ENCODE data around the gene THRSP. TPM values are rescaled to one million over a fixed set of nuclear protein-coding genes. Genes with fewer than 3 reads are reported as not detected.
"Not testable (repeated sequence)": the region's sequence is repeated elsewhere in the genome, so short reads cannot be mapped to it uniquely, and the experiment has no call there.

The THRSP gene, protein sequence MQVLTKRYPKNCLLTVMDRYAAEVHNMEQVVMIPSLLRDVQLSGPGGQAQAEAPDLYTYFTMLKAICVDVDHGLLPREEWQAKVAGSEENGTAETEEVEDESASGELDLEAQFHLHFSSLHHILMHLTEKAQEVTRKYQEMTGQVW
- total RNA-seq (2014; rRNA removed; shearing (Covaris generic)) = not detected in 2 replicates

DNA sequence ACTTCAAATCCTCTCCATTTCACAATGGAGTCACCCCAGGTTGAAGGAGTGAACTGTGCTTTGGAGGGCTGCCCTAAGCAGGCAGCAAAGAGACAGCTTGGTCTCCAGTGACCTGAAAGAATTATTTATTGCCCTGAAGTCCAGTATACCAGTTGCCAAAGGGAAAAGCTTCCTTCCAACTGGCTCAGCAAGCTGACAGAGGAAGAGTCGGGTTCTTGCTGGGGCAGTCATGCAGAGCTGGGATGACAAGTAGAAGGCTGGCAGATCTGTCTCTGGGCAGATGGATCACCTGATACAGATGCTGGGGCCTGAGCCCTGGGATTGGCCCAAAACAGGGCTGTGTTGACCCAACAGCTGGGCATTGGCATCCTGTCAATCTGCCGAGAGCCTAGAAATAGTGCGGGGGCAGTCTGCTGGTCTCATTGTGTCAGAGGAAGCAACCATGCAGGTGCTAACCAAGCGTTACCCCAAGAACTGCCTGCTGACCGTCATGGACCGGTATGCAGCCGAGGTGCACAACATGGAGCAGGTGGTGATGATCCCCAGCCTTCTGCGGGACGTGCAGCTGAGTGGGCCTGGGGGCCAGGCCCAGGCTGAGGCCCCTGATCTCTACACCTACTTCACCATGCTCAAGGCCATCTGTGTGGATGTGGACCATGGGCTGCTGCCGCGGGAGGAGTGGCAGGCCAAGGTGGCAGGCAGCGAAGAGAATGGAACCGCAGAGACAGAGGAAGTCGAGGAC lies at the start of gene THRSP:
TSS of gene THRSP (plus strand) at position 422 of the 742 bp plus-strand sequence. CDS start at position 443, 21 bp downstream.
- in situ Hi-C loops (cut with HindIII; ENCODE audit: low sequenced_read_pairs) = no loop called here
- peak; percentile 97 for DNase-seq (ENCODE audit: low spot score)

DNA sequence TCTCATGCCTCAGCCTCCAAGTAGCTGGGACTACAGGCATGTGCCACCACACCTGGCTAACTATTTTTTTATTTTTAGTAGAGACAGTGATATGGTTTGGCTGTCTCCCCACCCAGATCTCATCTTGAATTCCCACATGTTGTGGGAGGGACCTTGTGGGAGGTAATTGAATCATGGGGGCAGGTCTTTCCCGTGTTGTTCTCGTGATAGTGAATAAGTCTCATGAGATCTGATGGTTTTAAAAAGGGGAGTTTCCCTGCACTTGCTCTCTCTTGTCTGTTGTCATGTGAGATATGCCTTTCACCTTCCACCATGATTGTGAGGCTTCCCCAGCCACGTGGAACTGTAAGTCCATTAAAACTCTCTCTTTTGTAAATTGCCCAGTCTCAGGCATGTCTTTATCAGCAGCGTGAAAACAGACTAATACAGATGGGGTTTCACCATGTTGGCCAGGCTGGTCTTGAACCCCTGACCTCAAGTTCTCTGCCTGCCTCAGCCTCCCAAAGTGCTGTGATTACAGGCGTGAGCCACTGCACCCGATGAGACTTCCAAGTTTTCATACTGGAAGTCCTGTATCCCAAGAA lies 48.6 kb upstream of the THRSP start:
- DNase-seq (ENCODE audit: low spot score); in situ Hi-C loops (cut with HindIII; ENCODE audit: low sequenced_read_pairs): not testable (repeated sequence)

DNA sequence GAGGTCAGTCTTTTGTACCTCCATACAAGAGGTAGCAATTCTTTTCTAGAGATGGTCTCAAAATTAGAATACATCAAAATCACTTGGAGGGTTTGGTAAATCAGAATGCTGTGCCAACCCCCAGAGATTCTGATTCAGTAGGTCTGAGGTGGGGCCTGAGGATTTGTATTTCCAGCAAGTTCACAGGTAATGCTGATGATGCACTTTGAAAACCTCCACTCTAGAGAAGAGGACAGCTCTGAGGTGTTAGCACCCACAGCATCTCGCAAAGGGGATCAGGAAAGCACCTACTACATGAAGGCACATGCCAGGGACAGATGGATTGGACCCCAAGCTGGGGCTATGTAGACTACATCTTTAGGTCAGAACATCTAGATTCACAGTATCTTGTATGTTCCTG lies 47.8 kb upstream of the THRSP start:
- no peak for DNase-seq (ENCODE audit: low spot score)
- in situ Hi-C loops (cut with HindIII; ENCODE audit: low sequenced_read_pairs) = no loop called here

DNA sequence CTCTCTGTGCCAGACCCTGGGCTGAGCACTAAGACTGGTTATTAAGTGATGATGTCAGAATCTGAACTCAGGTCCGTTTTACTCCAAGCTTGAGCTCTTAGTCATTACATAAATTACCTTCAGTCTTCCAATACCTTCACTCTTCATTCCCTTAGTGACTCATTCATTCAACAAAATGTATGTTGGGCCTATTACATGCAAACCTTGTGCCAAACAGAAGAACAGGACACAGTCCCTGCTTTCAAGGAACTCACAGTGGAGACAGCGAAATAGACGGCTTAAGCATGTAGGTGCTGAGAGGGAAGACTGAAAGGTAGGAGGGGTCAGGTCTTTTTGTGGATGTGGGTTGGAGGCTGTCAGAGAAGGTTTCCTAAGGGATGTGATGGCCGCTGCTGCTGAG lies 43.9 kb upstream of the THRSP start:
- DNase-seq (ENCODE audit: low spot score) = no peak
- in situ Hi-C loops (cut with HindIII; ENCODE audit: low sequenced_read_pairs) = no loop called here

DNA sequence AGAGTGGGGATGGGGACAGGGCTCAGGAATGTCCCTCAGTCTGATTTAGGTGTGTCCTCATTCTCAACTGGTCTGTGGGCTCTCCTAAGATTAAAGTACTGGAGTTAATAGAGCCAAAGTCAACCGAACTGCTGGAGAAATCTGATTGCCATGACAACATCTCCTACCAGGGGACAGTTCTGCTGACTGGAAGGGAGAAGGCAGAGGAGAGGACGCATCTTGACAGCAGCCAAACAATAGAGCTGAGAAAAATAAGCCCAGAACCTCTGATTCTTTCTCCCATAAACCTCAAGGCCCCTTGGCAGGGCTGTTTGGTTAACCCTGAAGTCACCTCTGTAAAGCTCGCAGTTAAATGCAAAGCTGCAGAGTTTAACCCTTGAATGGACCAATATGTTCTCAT lies 43.4 kb upstream of the THRSP start:
- peak; percentile 8 for DNase-seq (ENCODE audit: low spot score)

DNA sequence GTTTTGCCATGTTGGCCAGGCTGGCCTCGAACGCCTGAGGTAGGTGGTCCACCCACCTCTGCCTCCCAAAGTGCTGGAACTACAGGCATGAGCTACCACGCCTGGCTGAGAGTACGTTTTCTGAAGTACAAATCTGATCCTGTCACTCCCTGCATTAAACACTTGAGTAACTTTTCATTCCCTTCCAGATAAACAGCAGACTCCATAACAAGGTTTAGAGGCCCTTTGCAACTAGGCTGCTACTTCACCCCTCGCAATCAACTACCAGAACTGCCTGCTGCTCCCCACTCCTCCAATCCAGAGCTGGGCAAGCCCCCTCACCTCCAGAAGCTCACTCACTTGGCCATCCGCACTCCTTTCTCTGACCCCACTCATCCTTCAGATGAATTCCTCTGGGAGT lies 42.0 kb upstream of the THRSP start:
- in situ Hi-C loops (cut with HindIII; ENCODE audit: low sequenced_read_pairs) = no loop called here

More for the DNA sequence above, 43.4 kb upstream of the THRSP start:
- in situ Hi-C loops (cut with HindIII; ENCODE audit: low sequenced_read_pairs) = no loop called here

DNA sequence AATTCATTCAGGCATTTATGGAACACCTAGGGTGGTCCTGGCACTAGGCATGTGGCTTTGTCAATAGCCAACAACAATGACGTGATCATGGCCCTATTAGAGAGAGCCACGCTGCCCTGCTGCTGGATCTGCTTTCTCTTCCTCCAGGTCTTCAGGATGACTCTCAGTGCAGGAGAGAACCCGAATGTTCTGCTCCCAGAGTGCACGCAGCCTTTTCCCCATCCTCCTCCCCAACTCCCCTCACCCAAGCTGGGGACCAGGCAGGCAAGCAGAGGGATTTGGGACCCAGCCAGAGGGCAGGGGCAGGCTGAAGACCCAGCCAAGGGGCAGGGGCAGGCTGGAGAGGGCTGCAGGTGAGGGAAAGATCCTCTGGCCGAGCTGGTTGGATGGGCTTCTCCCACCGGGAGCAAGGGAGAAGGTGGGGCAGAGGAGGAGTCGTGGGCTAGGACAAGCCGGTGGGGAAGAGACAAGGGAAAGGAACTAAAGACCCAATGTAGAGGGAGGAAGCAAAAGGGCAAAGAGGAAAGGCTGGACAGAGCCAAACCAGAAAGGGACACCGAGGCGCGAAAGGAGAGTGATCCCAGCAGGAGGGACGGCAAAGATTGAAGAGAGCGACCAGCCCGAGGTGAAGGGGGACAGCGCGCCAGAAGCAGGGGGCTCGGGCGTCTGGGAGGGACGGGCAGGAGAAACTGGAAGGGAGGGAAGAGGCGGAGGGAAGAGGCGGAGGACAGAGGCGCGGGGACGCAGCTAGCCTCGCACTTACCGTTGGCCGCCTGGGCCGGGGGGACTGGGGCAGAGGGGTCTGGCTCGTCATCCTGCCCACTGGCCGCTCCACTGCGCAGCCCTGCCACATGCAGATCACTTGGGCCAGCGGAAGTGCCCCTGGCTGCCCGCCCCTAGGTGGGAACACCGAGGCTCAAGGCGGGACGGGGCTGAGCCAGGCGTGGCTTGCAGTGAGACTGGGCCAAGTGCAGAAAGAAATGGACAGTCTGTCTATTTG lies 41.0 kb upstream of the THRSP start, which contains the start of gene KCTD14:
TSS of gene KCTD14 (minus strand) at position 880 of the 1,000 bp plus-strand sequence. CDS start at position 853, 27 bp downstream.
- in situ Hi-C loops (cut with HindIII; ENCODE audit: low sequenced_read_pairs) = no loop called here
- DNase-seq (ENCODE audit: low spot score) = peak; percentile 94

More for the DNA sequence above, 42.0 kb upstream of the THRSP start:
- no peak for DNase-seq (ENCODE audit: low spot score)

DNA sequence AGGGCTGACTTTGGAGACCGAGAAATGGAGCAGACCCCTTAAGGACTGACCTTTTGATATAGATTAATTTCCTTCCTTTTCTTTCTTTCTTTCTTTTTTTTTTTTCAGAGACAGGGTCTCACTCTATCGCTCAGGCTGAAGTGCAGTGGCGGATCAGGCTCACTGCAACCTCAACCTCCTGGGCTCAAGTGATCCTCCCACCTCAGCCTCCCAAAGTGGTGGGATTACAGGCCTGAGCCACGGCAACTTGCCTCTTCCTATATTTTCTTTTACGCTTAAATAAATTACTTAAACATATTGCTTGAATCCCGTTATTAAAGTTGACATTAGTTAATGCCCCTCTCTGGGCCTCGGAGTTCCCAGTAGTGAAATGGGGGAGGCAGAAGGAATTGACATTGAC lies 40.2 kb upstream of the THRSP start:
- in situ Hi-C loops (cut with HindIII; ENCODE audit: low sequenced_read_pairs) = no loop called here
- DNase-seq (ENCODE audit: low spot score) = no peak

DNA sequence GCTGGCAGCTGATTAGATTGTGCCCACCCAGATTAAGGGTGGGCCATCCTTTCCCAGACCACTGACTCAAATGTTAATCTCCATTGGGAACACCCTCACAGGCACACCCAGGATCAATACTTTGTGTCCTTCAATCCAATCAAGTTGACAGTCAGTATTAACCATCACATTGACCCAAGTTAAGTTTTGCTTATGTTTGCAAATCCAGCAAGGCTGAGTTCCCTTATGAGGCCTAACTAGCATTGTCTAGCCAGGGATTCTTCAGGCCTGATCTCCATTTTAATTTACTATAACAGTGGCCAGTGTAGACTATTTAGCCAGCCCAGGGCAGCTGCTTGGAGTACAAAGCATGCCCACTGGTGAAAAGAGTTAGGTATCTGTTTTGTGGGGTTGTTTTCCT lies 38.3 kb upstream of the THRSP start:
- no peak for DNase-seq (ENCODE audit: low spot score)
- in situ Hi-C loops (cut with HindIII; ENCODE audit: low sequenced_read_pairs) = no loop called here

DNA sequence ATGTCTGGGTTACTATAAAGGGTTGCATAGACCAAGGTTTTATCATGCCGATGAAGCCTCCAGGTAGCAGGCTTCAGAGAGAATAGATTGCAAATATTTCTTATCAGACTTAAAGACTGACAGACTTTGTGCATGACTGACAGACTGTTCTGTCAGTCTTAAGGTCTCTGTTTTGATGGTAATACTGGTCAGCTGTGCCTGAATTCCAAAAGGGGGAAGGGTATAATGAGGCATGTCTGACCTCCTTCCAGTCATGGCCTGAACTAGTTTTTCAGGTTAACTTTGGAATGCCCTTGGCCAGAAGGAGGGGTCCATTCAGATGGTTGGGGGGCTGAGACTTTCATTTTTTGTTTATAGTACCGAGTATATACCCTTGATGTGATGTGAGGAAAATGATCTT lies 35.9 kb upstream of the THRSP start:
- in situ Hi-C loops (cut with HindIII; ENCODE audit: low sequenced_read_pairs) = no loop called here

DNA sequence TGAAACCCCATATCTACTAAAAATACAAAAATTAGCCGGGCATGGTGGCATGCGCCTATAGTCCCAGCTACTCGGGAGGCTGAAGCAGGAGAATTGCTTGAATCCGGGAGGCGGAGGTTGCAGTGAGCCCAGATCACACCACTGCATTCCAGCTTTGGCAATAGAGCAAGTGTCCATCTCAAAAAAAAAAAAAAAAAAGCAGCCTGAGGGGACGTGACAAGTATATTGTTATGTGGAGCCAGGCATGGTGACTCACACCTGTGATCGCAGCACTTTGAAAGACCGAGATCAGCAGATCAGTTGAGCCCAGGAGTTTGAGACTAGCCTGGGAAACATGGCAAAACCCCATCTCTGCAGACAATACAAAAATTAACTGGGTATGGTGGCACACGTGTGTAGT lies 35.2 kb upstream of the THRSP start:
- DNase-seq (ENCODE audit: low spot score); in situ Hi-C loops (cut with HindIII; ENCODE audit: low sequenced_read_pairs): not testable (repeated sequence)

More for the DNA sequence above, 35.9 kb upstream of the THRSP start:
- DNase-seq (ENCODE audit: low spot score) = no peak

DNA sequence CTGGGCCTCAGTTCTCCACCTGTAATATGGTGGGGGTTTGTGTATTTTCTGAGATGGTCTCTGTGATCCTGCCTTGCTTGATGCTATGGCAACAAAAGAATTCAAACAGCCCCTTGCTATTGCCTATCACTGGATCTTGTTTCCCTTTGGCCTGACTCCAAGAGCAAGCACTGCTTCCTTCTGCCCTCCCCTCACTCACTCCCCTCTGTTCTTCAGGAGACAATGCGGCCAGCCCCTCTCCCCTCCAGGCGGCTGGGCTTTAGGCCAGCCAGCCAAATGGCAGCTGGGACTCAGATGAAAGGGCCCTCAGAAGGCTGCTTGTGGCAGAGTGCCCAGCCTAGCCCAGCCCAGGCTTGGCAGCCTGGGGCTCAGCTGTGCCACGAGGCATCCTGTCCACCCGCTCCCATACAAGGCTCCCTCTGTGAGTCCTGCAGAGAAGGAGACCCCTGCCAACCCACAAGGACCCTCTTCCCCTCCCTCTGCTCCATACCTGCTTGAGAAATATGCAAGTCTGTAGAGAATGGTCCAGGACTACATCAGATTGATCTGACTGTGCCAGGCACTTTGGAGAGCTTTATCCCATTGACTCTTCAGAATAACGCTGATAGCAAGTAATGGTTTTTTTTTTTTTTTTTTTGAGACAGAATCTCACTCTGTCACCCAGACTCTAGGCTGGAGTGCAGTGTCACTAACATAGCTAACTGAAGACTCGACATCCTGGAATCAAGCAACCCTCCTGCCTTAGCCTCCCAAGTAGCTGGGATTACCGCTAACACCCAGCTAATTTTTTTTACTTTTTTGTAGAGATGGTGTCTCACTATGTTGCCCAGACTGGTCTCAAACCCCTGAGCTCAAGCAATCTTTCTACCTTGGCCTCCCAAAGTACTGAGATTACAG lies 33.0 kb upstream of the THRSP start:
- DNase-seq (ENCODE audit: low spot score) = peak; percentile 90
- in situ Hi-C loops (cut with HindIII; ENCODE audit: low sequenced_read_pairs) = no loop called here

DNA sequence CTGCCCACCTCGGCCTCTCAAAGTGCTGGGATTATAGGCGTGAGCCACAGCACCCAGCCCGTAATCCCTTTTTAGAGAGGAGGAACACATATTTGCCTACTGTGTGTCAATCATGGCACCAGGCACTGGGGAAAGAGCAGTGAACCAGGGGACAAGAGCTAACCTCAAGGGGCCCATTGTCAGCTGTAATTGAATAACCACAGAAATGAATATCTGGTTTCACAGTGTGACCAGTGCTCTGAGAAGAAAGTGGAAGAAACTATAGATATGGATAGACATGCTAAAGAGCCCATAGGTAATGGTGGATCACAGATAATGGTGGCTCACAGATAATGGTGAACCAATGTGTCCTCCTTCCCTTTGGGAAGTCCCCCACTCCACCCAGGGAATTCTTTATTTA lies 32.0 kb upstream of the THRSP start:
- in situ Hi-C loops (cut with HindIII; ENCODE audit: low sequenced_read_pairs) = no loop called here
- DNase-seq (ENCODE audit: low spot score) = no peak

DNA sequence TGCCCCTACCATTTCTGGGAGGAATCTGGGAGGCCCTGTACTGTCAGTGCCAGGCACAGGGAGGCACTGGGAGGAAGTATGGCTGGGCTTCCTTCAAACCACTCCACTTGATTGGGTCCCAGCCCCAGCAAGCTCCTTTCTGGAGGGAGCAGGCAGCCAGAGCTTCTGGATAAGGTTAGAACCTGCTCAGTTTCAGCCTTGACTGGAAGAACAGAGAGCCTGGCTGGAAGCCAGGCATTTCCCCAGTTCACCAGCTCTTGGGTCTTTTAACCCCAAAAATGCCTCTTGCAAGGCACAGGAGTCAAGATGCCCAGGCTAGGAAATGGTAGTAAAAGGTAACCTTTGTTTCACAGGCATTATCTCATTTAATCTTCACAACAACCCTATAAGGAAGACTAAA lies 31.6 kb upstream of the THRSP start:
- in situ Hi-C loops (cut with HindIII; ENCODE audit: low sequenced_read_pairs) = no loop called here
- DNase-seq (ENCODE audit: low spot score) = no peak

DNA sequence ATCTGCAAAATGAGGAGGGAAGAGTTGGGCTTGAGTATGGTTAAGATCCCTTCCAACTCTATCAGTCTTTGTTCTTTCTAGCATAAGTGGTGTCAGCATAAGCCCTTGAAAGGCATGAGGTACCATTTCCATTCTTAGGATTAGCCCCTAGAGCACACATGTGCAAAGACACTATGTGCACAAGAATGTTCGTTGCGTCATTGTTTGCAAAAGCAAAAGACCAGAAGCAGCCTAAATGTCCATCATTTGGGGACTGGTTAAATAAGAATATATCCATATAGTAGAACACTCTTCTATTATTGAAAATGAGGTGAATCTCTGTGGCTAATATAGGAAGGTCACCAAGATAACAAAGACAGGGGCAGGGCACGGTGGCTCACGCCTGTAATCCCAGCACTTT lies 30.6 kb upstream of the THRSP start:
- no peak for DNase-seq (ENCODE audit: low spot score)
- in situ Hi-C loops (cut with HindIII; ENCODE audit: low sequenced_read_pairs) = no loop called here

DNA sequence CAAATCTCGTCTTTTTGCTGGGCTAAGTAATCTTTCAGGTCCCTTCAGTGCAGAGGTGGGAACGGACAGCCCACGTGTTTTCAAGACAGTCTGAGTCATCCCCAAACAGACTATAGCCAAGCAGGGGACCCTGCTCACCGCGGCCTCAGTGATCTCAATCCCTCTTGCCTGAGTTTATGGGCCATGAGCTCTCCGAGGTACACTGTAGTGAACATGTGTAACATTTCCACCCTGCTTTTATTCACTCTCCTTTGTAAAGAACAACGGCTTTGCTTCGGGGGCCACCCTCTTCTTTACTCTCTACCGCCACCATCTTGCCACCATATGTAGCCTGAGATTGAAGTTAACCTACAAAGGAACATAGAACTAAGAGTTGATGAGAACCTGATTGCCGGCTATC lies 29.0 kb upstream of the THRSP start:
- DNase-seq (ENCODE audit: low spot score) = no peak
- in situ Hi-C loops (cut with HindIII; ENCODE audit: low sequenced_read_pairs) = no loop called here

DNA sequence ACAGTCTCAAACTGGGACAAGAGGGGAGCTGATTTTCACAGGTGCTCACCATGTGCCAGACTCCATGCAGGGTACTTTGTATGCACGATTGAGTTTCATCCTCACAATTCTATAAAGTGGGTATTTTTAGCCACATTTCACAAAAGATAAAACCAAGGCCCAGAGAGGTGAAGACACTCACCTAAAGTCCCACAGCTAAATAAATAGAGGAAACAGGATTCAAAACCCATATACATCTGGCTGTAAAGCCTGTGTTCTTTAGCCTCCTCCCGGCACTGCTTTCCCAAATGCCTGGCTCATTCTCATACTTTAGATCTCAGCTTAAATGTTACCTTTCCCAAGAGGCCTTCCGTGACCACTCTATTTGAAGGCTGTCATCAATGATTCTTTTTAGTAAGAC lies 27.3 kb upstream of the THRSP start:
- in situ Hi-C loops (cut with HindIII; ENCODE audit: low sequenced_read_pairs) = no loop called here
- no peak for DNase-seq (ENCODE audit: low spot score)

DNA sequence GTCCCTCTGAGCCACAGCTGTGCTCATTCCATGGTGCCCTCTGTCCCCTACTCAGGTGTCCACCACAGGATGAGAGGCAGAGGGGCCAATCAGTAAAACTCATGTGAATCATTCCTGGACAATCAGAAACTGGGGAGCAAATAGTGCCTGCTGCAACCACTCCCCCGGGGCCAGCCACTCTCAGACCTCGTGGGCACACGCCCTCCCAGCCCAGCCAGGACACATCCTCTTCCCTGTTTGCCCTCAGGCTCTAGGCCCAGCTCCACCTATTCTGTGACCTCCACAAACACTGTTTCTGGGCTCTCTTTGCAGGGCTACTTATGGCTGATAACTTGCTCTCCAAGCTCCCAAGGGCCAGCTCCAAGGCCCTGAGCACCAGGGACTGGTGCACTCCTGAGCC lies 26.6 kb upstream of the THRSP start:
- in situ Hi-C loops (cut with HindIII; ENCODE audit: low sequenced_read_pairs) = no loop called here

More for the DNA sequence above, 26.6 kb upstream of the THRSP start:
- DNase-seq (ENCODE audit: low spot score) = no peak
